Measurements from ENCODE around the gene PATL2.

PATL2 gene

GRCh38 chr15:44668921-44669320 is 42.2 kb downstream of the PATL2 start:
- H3K4me3 ChIP-seq (IDR thresholded peaks at IDR 0.05; ENCODE audit: insufficient read depth, low read depth, low read length): no peak overlapping the region
- no peak overlapping the region for H2AFZ ChIP-seq (ENCODE audit: low read depth)
- no peak for TF ChIP-seq CTCF (conservative IDR thresholded peaks at IDR 0.05; ENCODE audit: low read depth, low read length)
- peaks cover 44% of the 10 kb centered on the region for H3K4me1 ChIP-seq (ENCODE audit: low read depth, poor library complexity, severe bottlenecking)
- H3K79me2 ChIP-seq (ENCODE audit: insufficient read depth, low read depth): no peaks in the 10 kb centered on the region
- H3K9ac ChIP-seq: no peak overlapping the region
- H3K36me3 ChIP-seq (ENCODE audit: insufficient read depth): no peaks in the 10 kb centered on the region
- no peak overlapping the region for H3K27ac ChIP-seq
- H4K20me1 ChIP-seq (ENCODE audit: insufficient read depth): no peaks in the 10 kb centered on the region
- no peaks in the 10 kb centered on the region for H3K27me3 ChIP-seq (ENCODE audit: insufficient read depth, low read depth)
- no peak overlapping the region for H3K4me2 ChIP-seq

- no peak for TF ChIP-seq CTCF (conservative IDR thresholded peaks at IDR 0.05; ENCODE audit: low read depth, low read length)
- Histone ChIP-seq H3K27ac (no peak overlapping the region), H4K20me1 (ENCODE audit: insufficient read depth) (no peaks in the 10 kb centered on the region), H3K27me3 (ENCODE audit: insufficient read depth, low read depth) (no peaks in the 10 kb centered on the region), H3K36me3 (ENCODE audit: insufficient read depth) (no peaks in the 10 kb centered on the region), H3K4me1 (ENCODE audit: low read depth, poor library complexity, severe bottlenecking) (peaks cover 37% of the 10 kb centered on the region), H3K79me2 (ENCODE audit: insufficient read depth, low read depth) (peaks cover 3% of the 10 kb centered on the region; the same call in 1 of the 2 replicates), H3K9ac (no peak overlapping the region), H2AFZ (ENCODE audit: low read depth) (no peak overlapping the region), H3K4me2 (peak overlapping the region; percentile 11; the same call in 1 of the 2 replicates), H3K4me3 (IDR thresholded peaks at IDR 0.05; ENCODE audit: insufficient read depth, low read depth, low read length) (no peak overlapping the region)
Observed at GRCh38 chr15:44667039-44667360, 44.1 kb downstream of the PATL2 start.

- no peaks in the 10 kb centered on the region for H3K36me3 ChIP-seq (ENCODE audit: insufficient read depth)
- no peak overlapping the region for H2AFZ ChIP-seq (ENCODE audit: low read depth)
- no peak overlapping the region for H3K27ac ChIP-seq
- no peak for TF ChIP-seq CTCF (conservative IDR thresholded peaks at IDR 0.05; ENCODE audit: low read depth, low read length)
- no peak overlapping the region for H3K9ac ChIP-seq
- H3K4me1 ChIP-seq (ENCODE audit: low read depth, poor library complexity, severe bottlenecking): peaks cover 37% of the 10 kb centered on the region
- peaks cover 9% of the 10 kb centered on the region; the same call in 1 of the 2 replicates for H3K79me2 ChIP-seq (ENCODE audit: insufficient read depth, low read depth)
- H4K20me1 ChIP-seq (ENCODE audit: insufficient read depth): no peaks in the 10 kb centered on the region
- H3K4me3 ChIP-seq (IDR thresholded peaks at IDR 0.05; ENCODE audit: insufficient read depth, low read depth, low read length): no peak overlapping the region
- peak overlapping the region; percentile 11; the same call in 1 of the 2 replicates for H3K4me2 ChIP-seq
- no peaks in the 10 kb centered on the region for H3K27me3 ChIP-seq (ENCODE audit: insufficient read depth, low read depth)
Observed at GRCh38 chr15:44666210-44667038, 44.7 kb downstream of the PATL2 start.

- Histone ChIP-seq H3K9ac (peak within 1 kb of the TSS; percentile 82), H3K27me3 (ENCODE audit: insufficient read depth, low read depth) (no peaks in the 10 kb centered on the region), H3K79me2 (ENCODE audit: insufficient read depth, low read depth) (peaks cover 9% of the 10 kb centered on the region), H3K4me1 (ENCODE audit: low read depth, poor library complexity, severe bottlenecking) (peaks cover 32% of the 10 kb centered on the region), H3K36me3 (ENCODE audit: insufficient read depth) (0 out of 2 replicates have a peak, but pooled peaks cover 4% of the 10 kb centered on the region), H4K20me1 (ENCODE audit: insufficient read depth) (no peaks in the 10 kb centered on the region), H3K4me3 (IDR thresholded peaks at IDR 0.05; ENCODE audit: insufficient read depth, low read depth, low read length) (peak within 1 kb of the TSS; percentile 56), H3K27ac (peak within 1 kb of the TSS; percentile 84), H2AFZ (ENCODE audit: low read depth) (peak within 1 kb of the TSS; percentile 90), H3K4me2 (peak within 1 kb of the TSS; percentile 72)
- peak; percentile 81 for TF ChIP-seq CTCF (conservative IDR thresholded peaks at IDR 0.05; ENCODE audit: low read depth, low read length)
Observed at GRCh38 chr15:44663410-44664308, 47.5 kb downstream of the PATL2 start, which contains the start of gene SPG11. SPG11 (minus strand) TSS chr15:44663662; CDS start chr15:44663647, 15 bp downstream.
